Activated CD4-positive, CD25-positive, alpha-beta regulatory T cell treated with anti-CD3 and anti-CD28 coated beads, Interleukin-2, amount 50 U/mL, for 24 hours (primary cell): ENCODE results near the gene PRR13.
A peak's percentile ranks its signal among the peaks of the same experiment; 100 is the strongest.
"Not testable (repeated sequence)": the region's sequence is repeated elsewhere in the genome, so short reads cannot be mapped to it uniquely, and the experiment has no call there.

ENCODE experiments used
- ATAC-seq, 2 donors: fragments of 150-1000 bp; cut with Tn5 transposase; one replicate each; pipeline ENCODE4 v1.10.0; 2021; ENCODE audit warnings: mild to moderate bottlenecking in 1 of 2, moderate library complexity in 1 of 2

Gene PRR13

GRCh38 chr12:53472056-53472582 is 30.6 kb downstream of the PRR13 start:
- ATAC-seq, result no peak

GRCh38 chr12:53474077-53474476 is 32.5 kb downstream of the PRR13 start:
- ATAC-seq, result no peak

GRCh38 chr12:53474819-53475218 is 33.3 kb downstream of the PRR13 start:
- ATAC-seq, result no peak

GRCh38 chr12:53476769-53477209 is 35.3 kb downstream of the PRR13 start:
- peak; percentile 27 to 42 for ATAC-seq

- ATAC-seq, result peak in 1 of 2 donors; percentile 33
Observed at GRCh38 chr12:53478865-53479264, 37.3 kb downstream of the PRR13 start.

- no peak for ATAC-seq
Observed at GRCh38 chr12:53479331-53479730, 37.8 kb downstream of the PRR13 start.

- no peak for ATAC-seq
Observed at GRCh38 chr12:53480491-53481442, 39.2 kb downstream of the PRR13 start.

GRCh38 chr12:53481458-53481857 is 39.9 kb downstream of the PRR13 start:
- not testable (repeated sequence) for ATAC-seq

GRCh38 chr12:53481939-53482586 is 40.5 kb downstream of the PRR13 start:
- peak in 1 of 2 donors; percentile 30 for ATAC-seq

GRCh38 chr12:53482626-53483168 is 41.2 kb downstream of the PRR13 start:
- ATAC-seq, result no peak

GRCh38 chr12:53483225-53483978 is 41.9 kb downstream of the PRR13 start:
- ATAC-seq, result no peak

GRCh38 chr12:53483979-53484377 is 42.4 kb downstream of the PRR13 start:
- no peak for ATAC-seq

- no peak for ATAC-seq
Observed at GRCh38 chr12:53484686-53485575, 43.4 kb downstream of the PRR13 start.

GRCh38 chr12:53485955-53486735 is 44.6 kb downstream of the PRR13 start:
- ATAC-seq, result no peak

GRCh38 chr12:53486736-53487487 is 45.4 kb downstream of the PRR13 start:
- no peak for ATAC-seq

- no peak for ATAC-seq
Observed at GRCh38 chr12:53489242-53489864, 47.8 kb downstream of the PRR13 start.

- ATAC-seq, result no peak
Observed at GRCh38 chr12:53492188-53492587, 50.7 kb downstream of the PRR13 start.

GRCh38 chr12:53492830-53493609 is 51.5 kb downstream of the PRR13 start:
- peak; percentile 95 for ATAC-seq
